Lower leg skin (tissue), 3 donors: ENCODE results near the gene TSPYL1.

Source experiments
- CTCF ChIP-seq, 3 donors: fragments of 450-650 bp; IDR thresholded peaks; one replicate each; pipeline ENCODE4 v1.5.1; 2016; ENCODE audit warnings: antibody characterized with exemption in 3 of 3, mild to moderate bottlenecking in 3 of 3, moderate library complexity in 2 of 3
- POLR2A ChIP-seq, 2 donors: fragments of 450-650 bp; IDR thresholded peaks; one replicate each; pipeline ENCODE4 v1.6.1; 2016 to 2017; ENCODE audit warnings: antibody characterized with exemption in 2 of 2, mild to moderate bottlenecking in 1 of 2, moderate library complexity in 1 of 2

- TF ChIP-seq CTCF (IDR thresholded peaks at IDR 0.05) (peak in 1 of 3 donors; percentile 14), POLR2A (IDR thresholded peaks at IDR 0.05) (no peak)
These were observed 11.0 kb downstream of the TSPYL1 start for GRCh38 chr6:116268589-116269293.
